Loucy (cell line): ENCODE results near the gene ACE.

Experiments used
- H2AFZ ChIP-seq: fragments of 200-600 bp; sonication (generic); 2 replicates; pipeline ENCODE4 v1.6.0; 2016; ENCODE audit warnings: antibody characterized with exemption, mild to moderate bottlenecking, low read length, moderate library complexity
- H3F3A ChIP-seq: fragments of 200-600 bp; 2 replicates; pipeline ENCODE4 v1.6.0; 2016; ENCODE audit warnings: antibody characterized with exemption, low read depth, mild to moderate bottlenecking
- H3K27me3 ChIP-seq: fragments of 200-600 bp; sonication (generic); 2 replicates; pipeline ENCODE4 v1.6.1; 2014; ENCODE audit warnings: low read length, mild to moderate bottlenecking; ENCODE audit not compliant: insufficient read depth, poor library complexity, severe bottlenecking
- H3K36me3 ChIP-seq: fragments of 200-600 bp; sonication (generic); 2 replicates; pipeline ENCODE4 v1.6.1; 2016; ENCODE audit warnings: low read length; ENCODE audit not compliant: insufficient read depth
- H3K4me1 ChIP-seq: fragments of 200-600 bp; sonication (generic); 2 replicates; pipeline ENCODE4 v1.5.1; 2014; ENCODE audit warnings: low read length, mild to moderate bottlenecking; ENCODE audit not compliant: insufficient read depth, poor library complexity, severe bottlenecking
- H3K4me2 ChIP-seq: fragments of 200-600 bp; sonication (generic); 2 replicates; pipeline ENCODE4 v1.6.0; 2014; ENCODE audit warnings: antibody characterized with exemption, low read length, low read depth, mild to moderate bottlenecking; ENCODE audit not compliant: poor library complexity, severe bottlenecking
- H3K4me3 ChIP-seq: fragments of 200-600 bp; sonication (generic); 2 replicates; pipeline ENCODE4 v1.5.1; 2014; ENCODE audit warnings: low read length, mild to moderate bottlenecking, mixed read lengths; ENCODE audit not compliant: poor library complexity, severe bottlenecking
- H3K79me2 ChIP-seq: fragments of 200-600 bp; sonication (generic); 2 replicates; pipeline ENCODE4 v1.6.1; 2014; ENCODE audit warnings: low read length; ENCODE audit not compliant: insufficient read depth
- H3K9ac ChIP-seq: fragments of 200-600 bp; sonication (generic); 2 replicates; pipeline ENCODE4 v1.6.0; 2014; ENCODE audit warnings: mild to moderate bottlenecking, low read depth, low read length, moderate library complexity; ENCODE audit not compliant: poor library complexity, severe bottlenecking
- H3K9me2 ChIP-seq: fragments of 200-600 bp; sonication (generic); replicated peaks from 2 replicates; pipeline ENCODE4 v1.6.1; 2016; ENCODE audit warnings: low read depth, low read length, mixed read lengths
- H3K9me3 ChIP-seq: fragments of 200-600 bp; sonication (generic); 2 replicates; pipeline ENCODE4 v1.6.1; 2014; ENCODE audit warnings: mild to moderate bottlenecking, antibody characterized with exemption, low read length, low read depth; ENCODE audit not compliant: insufficient read depth
- H4K20me1 ChIP-seq: fragments of 200-600 bp; sonication (generic); 2 replicates; pipeline ENCODE4 v1.6.0; 2014; ENCODE audit warnings: antibody characterized with exemption, low read length, mild to moderate bottlenecking; ENCODE audit not compliant: insufficient read depth, poor library complexity, severe bottlenecking
- CTCF ChIP-seq: fragments of 200-600 bp; sonication (generic); conservative IDR thresholded peaks from 2 replicates; pipeline ENCODE4 v1.5.1; 2014; ENCODE audit warnings: mild to moderate bottlenecking, antibody characterized with exemption, low read length
- EZH2phosphoT487 ChIP-seq: fragments of 200-600 bp; IDR thresholded peaks from 2 replicates; pipeline ENCODE4 v1.6.1; 2018; ENCODE audit warnings: antibody characterized with exemption, mild to moderate bottlenecking, moderate library complexity, borderline replicate concordance

The ACE gene

DNA sequence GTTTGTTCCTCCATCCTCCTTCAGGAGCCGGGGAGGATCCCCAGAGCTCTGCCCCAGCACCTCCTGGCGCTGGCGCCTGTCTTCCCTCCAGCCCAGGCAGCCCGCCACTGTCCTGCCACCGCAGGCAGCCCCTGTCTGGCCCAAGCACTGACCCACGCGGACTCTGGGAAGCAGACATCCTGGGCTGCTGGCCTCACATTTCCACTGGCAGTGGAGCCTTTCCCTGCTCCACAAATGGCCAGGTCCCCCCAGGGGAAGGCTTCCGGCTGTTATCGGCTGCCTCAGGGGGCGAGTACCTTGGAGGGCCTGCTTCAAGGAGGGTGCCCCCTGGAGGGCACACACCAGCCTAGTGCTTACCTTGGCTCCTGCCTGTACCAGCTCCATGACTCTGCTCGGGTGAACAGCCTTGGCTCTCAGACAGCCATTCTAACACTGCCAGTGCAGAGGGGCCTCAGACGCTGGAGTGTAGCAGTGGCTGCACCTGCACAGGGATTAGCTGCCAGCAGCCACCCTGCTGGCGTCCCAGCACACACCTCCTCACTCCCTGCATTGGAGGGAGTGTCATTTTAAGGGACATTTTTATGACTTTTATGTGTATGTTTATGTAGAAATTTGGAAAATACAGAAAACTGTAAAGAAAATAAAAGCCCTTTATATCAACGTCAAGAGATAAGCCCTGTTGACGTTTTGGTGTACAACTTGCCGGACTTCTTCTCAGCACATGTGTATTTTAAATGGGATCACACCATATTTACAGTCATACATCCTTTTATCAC, 21.0 kb downstream of the ACE start:
- Histone ChIP-seq H3K9me2 (no peaks in the 10 kb centered on the region), H3K4me3 (no peak overlapping the region), H4K20me1 (no peaks in the 10 kb centered on the region), H3K4me1 (no peaks in the 10 kb centered on the region), H3K36me3 (no peaks in the 10 kb centered on the region), H3K9ac (no peak overlapping the region), H3K27me3 (no peaks in the 10 kb centered on the region), H3K9me3 (no peaks in the 10 kb centered on the region), H3K79me2 (no peaks in the 10 kb centered on the region), H2AFZ (no peak overlapping the region), H3K4me2 (no peak overlapping the region), H3F3A (no peaks in the 10 kb centered on the region)
- TF ChIP-seq CTCF (peak; percentile 58), EZH2phosphoT487 (no peak)

- Histone ChIP-seq H4K20me1 (no peaks in the 10 kb centered on the region), H3F3A (no peaks in the 10 kb centered on the region), H3K9me3 (no peaks in the 10 kb centered on the region), H3K4me3 (no peak overlapping the region), H3K27me3 (no peaks in the 10 kb centered on the region), H3K4me1 (no peaks in the 10 kb centered on the region), H3K9me2 (no peaks in the 10 kb centered on the region), H3K9ac (no peak overlapping the region), H3K79me2 (no peaks in the 10 kb centered on the region), H3K36me3 (no peaks in the 10 kb centered on the region), H3K4me2 (no peak overlapping the region), H2AFZ (no peak overlapping the region)
- TF ChIP-seq CTCF = no peak
- no peak for TF ChIP-seq EZH2phosphoT487
Measured at GRCh38 chr17:63498626-63499195, 21.9 kb downstream of the ACE start.

- Histone ChIP-seq H3K4me2 (no peak overlapping the region), H3K79me2 (no peaks in the 10 kb centered on the region), H3K27me3 (no peaks in the 10 kb centered on the region), H3K9me2 (no peaks in the 10 kb centered on the region), H3K36me3 (no peaks in the 10 kb centered on the region), H3K9ac (no peak overlapping the region), H3F3A (no peaks in the 10 kb centered on the region), H3K4me1 (no peaks in the 10 kb centered on the region), H3K9me3 (no peaks in the 10 kb centered on the region), H2AFZ (no peak overlapping the region), H3K4me3 (no peak overlapping the region), H4K20me1 (no peaks in the 10 kb centered on the region)
- TF ChIP-seq EZH2phosphoT487 = no peak
- no peak for TF ChIP-seq CTCF
Measured at GRCh38 chr17:63500543-63501390, 23.9 kb downstream of the ACE start.
